Skeletal muscle satellite cell (primary cell): ENCODE results near the gene CCDC6.

Experiments used
- H3K27me3 ChIP-seq: 2 replicates; pipeline ENCODE4 v1.7.0; 2013; ENCODE audit warnings: low read length; ENCODE audit not compliant: control insufficient read depth, insufficient read depth
- H3K36me3 ChIP-seq: 2 replicates; pipeline ENCODE4 v1.7.0; 2013; ENCODE audit warnings: mild to moderate bottlenecking, control low read depth, low read length; ENCODE audit not compliant: insufficient read depth
- H3K4me1 ChIP-seq: 2 replicates; pipeline ENCODE4 v1.7.0; 2013; ENCODE audit warnings: low read length; ENCODE audit not compliant: control insufficient read depth, insufficient read depth
- H3K4me2 ChIP-seq: 2 replicates; pipeline ENCODE4 v1.7.0; 2013; ENCODE audit warnings: mild to moderate bottlenecking, low read length
- H3K4me3 ChIP-seq: 2 replicates; pipeline ENCODE4 v1.7.0; 2013; ENCODE audit warnings: low read length
- H3K9ac ChIP-seq: 2 replicates; pipeline ENCODE4 v1.7.0; 2013; ENCODE audit warnings: mild to moderate bottlenecking, low read depth, low read length, moderate library complexity
- H3K9me3 ChIP-seq: replicated peaks from 2 replicates; pipeline ENCODE4 v1.7.0; 2013; ENCODE audit warnings: mild to moderate bottlenecking, control low read depth, low read length

The CCDC6 gene

DNA sequence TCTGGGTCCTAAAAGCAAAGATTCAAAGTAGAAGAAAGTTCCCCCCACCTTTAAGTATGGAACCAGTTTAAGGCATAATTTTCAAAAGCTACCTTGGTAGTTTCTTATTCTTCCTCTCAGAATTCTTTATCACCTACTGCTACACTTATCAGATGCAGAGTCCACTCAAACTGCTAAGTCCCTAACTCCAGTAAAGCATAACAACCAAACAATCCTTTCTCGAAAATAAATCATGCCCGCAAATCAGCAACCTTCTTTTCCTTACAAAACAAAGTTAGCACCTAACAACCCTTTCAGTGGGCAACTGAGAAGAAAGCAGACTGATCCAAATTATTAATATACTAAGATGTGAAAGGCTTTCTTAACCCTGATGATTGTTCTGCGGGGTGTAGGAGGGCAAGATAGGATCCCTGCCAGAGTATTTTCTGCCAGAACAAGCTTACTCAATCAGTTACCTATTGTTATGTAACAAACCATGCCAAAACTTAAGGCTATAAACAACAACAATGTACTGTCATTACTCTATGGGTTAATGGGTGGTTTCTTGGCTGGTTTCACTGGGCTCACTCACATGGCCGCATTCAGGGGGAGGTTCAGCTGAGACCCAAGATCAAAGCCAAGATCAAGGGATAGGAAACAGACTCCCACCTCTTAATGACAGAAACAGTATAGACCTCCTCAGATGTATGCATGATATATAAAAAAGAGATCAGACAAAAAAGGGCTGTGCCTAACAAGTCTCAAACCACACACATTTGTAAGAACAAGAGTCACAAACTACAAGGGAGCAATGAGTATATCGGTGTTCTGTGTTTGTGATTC is 42.0 kb downstream of the CCDC6 start:
- H3K9me3 ChIP-seq, result no peaks in the 10 kb centered on the region
- no peaks in the 10 kb centered on the region for H3K27me3 ChIP-seq
- no peak overlapping the region for H3K4me2 ChIP-seq
- H3K4me1 ChIP-seq, result no peaks in the 10 kb centered on the region
- no peak overlapping the region for H3K9ac ChIP-seq
- H3K4me3 ChIP-seq, result no peak overlapping the region
- H3K36me3 ChIP-seq, result no peaks in the 10 kb centered on the region

DNA sequence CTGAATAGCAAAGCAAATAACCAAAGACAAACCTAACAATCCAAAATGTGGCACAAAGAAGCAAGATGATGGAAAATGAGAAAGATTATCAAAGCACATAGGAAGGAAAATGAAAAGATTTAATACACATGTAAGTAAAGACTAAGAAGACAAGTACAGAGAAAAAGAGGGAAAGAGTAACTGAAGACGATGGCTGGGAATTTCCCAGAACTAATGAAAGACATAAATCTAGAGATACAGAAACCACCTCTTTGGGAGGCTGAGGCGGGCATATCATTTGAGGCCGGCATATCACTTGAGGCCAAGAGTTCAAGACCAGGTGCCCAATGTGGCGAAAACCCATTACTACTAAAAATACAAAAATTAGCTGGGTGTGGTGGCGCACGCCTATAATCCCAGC is 46.8 kb downstream of the CCDC6 start:
- H3K4me3 ChIP-seq, result no peak overlapping the region
- H3K36me3 ChIP-seq, result no peaks in the 10 kb centered on the region
- H3K4me1 ChIP-seq, result peaks cover 17% of the 10 kb centered on the region
- H3K9me3 ChIP-seq, result no peaks in the 10 kb centered on the region
- H3K4me2 ChIP-seq, result no peak overlapping the region
- no peak overlapping the region for H3K9ac ChIP-seq
- H3K27me3 ChIP-seq, result no peaks in the 10 kb centered on the region

DNA sequence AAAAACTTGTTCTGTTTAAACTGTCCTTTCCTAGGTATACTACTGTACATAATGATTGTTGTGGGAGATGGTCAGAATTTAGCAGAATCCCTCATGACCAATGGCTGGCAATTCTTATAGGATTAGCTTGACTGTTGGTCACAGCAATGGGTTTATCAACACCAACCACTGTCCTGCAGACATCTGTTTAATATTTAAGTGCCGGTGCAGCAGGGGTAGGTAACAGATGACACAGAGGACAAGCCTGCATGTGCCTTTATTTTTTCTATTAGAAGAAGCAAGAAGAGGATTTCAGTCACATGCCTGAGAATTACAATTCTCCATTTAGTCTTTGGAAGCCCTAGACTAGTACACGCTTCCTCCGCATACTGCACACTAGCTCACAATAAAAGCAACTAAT is 48.4 kb downstream of the CCDC6 start:
- H3K9me3 ChIP-seq, result no peaks in the 10 kb centered on the region

DNA sequence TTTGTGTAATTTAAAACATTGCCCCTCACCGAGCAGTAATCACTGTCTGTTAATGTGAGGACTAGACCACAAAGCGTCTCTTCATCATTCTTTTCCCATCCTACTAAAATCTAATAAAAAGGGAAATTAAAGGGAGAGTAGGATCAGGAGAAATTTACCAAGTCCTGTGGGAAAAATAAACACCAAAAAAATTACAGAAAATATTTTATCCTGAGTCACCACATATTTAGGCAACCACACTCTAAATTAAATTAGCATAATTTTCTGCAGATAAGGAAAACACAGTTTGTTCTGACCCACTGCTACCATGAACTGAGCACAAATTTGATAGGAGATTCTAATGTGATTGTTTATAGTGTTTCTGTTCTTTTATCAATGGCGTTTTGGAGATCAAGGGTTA is 49.3 kb downstream of the CCDC6 start:
- no peaks in the 10 kb centered on the region for H3K9me3 ChIP-seq
- H3K36me3 ChIP-seq, result no peaks in the 10 kb centered on the region
- H3K9ac ChIP-seq, result no peak overlapping the region
- H3K27me3 ChIP-seq, result no peaks in the 10 kb centered on the region
- peak overlapping the region; percentile 33 for H3K4me2 ChIP-seq
- peaks cover 17% of the 10 kb centered on the region for H3K4me1 ChIP-seq
- H3K4me3 ChIP-seq, result no peak overlapping the region

More for the DNA sequence above, 48.4 kb downstream of the CCDC6 start:
- peaks cover 17% of the 10 kb centered on the region for H3K4me1 ChIP-seq
- H3K36me3 ChIP-seq, result no peaks in the 10 kb centered on the region
- H3K4me2 ChIP-seq, result no peak overlapping the region
- no peak overlapping the region for H3K9ac ChIP-seq
- H3K27me3 ChIP-seq, result no peaks in the 10 kb centered on the region
- no peak overlapping the region for H3K4me3 ChIP-seq

DNA sequence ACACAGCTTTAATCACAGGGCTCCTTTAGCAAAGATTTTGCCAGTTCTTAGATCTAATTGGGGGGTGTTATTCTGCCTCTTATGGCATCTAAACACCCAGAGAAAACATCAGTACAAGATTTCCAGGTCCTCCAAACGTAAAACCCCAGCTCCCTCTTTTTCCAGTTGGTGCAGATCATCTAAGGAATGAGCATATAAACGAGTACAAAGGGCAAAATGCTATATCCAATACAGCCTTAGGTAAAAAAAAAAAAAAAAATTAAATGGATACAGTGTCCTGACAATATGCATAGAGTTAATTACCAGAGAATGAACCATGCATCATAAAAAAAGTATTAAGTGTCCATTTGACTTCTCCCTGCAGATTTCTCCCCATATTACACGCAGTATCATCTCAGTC is 50.3 kb downstream of the CCDC6 start:
- no peaks in the 10 kb centered on the region for H3K9me3 ChIP-seq
- H3K4me2 ChIP-seq, result no peak overlapping the region
- H3K4me3 ChIP-seq, result no peak overlapping the region
- H3K4me1 ChIP-seq, result peaks cover 17% of the 10 kb centered on the region
- no peaks in the 10 kb centered on the region for H3K27me3 ChIP-seq
- no peak overlapping the region for H3K9ac ChIP-seq
- H3K36me3 ChIP-seq, result no peaks in the 10 kb centered on the region

DNA sequence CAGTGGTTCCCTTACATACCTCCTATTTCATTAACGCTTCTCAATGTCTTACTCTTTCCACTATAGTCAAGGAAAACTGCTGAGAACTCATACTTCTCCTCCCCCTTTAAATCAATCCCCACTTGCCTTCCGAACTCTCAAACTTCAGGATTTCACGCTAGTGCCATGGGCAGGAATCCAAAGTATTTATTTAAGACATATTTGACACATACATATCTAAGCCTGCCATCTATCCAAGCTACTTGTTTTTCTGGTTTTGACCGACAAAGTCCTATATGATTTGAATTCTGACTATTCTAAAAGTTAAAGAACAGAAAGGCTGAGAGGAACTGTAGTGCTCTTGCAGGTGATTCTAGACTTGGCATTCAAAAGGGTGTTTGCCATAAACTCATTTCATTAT is 51.8 kb downstream of the CCDC6 start:
- Histone ChIP-seq H3K4me1 (peaks cover 17% of the 10 kb centered on the region), H3K4me3 (no peak overlapping the region), H3K9me3 (no peaks in the 10 kb centered on the region), H3K4me2 (no peak overlapping the region), H3K9ac (no peak overlapping the region), H3K36me3 (no peaks in the 10 kb centered on the region), H3K27me3 (no peaks in the 10 kb centered on the region)

DNA sequence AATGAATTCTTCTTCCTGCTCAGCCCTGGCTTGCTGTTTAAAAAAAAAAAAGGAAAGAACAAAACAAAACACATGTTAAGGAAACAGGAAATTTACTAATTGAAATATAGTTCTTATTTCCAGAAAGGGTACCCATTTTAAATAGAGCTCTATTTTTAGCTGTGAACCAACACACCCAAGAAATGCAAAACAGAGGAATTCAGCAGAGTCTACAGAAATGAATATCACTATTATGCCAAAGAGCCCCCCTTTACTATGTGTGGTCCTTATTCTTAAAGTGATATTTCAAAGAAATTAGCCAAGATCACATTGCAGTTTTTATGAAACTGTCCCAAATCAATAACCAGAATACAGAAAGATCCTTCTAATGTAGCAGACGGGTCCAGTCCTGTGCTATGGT is 53.7 kb downstream of the CCDC6 start:
- Histone ChIP-seq H3K4me3 (no peak overlapping the region), H3K4me2 (no peak overlapping the region), H3K27me3 (no peaks in the 10 kb centered on the region), H3K36me3 (peaks cover 9% of the 10 kb centered on the region), H3K9ac (no peak overlapping the region), H3K4me1 (peaks cover 11% of the 10 kb centered on the region), H3K9me3 (no peaks in the 10 kb centered on the region)

DNA sequence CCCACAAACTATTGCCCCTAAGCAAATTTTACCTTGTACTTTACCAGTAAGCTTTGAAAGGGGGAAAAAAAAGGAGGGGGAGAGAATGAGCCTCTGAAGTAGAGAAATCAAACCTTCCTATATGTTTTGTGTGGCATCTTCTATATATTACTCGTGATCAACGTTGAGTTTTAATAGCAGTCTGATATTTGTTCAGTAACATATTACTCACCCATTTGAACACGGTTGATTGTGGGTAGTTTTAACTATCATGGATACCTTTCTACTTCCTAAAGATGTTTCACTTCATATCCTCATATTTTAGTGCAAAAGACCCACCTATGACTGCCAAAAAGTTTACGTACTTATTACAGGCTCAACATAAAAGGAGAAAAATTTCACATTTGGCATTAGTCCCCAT is 54.5 kb downstream of the CCDC6 start:
- H3K9me3 ChIP-seq, result no peaks in the 10 kb centered on the region
- H3K27me3 ChIP-seq, result no peaks in the 10 kb centered on the region
- peaks cover 5% of the 10 kb centered on the region for H3K4me1 ChIP-seq
- H3K36me3 ChIP-seq, result peaks cover 9% of the 10 kb centered on the region
- no peak overlapping the region for H3K4me3 ChIP-seq
- no peak overlapping the region for H3K9ac ChIP-seq
- no peak overlapping the region for H3K4me2 ChIP-seq

DNA sequence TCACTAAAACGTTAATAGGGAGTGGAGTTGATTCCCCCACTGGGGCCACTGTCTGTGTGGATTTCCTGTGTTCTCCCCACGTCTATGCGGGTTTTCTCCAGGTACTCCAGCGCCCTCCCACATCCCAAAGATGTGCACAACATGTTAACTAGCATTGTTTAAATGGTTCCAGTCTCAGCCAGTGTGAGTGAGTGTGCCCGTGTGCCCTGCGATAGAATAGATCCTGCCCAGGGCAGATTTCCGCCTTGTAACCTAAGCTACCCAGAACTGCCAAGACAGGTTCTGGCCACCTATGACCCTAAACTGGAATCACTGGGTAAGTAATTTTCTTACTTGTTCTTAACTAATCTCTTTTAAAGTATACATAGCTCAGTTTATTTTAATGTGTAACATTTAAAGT is 58.5 kb downstream of the CCDC6 start:
- no peak overlapping the region for H3K4me3 ChIP-seq
- H3K27me3 ChIP-seq, result no peaks in the 10 kb centered on the region
- no peak overlapping the region for H3K4me2 ChIP-seq
- no peaks in the 10 kb centered on the region for H3K4me1 ChIP-seq
- peaks cover 12% of the 10 kb centered on the region for H3K36me3 ChIP-seq
- no peaks in the 10 kb centered on the region for H3K9me3 ChIP-seq
- no peak overlapping the region for H3K9ac ChIP-seq

DNA sequence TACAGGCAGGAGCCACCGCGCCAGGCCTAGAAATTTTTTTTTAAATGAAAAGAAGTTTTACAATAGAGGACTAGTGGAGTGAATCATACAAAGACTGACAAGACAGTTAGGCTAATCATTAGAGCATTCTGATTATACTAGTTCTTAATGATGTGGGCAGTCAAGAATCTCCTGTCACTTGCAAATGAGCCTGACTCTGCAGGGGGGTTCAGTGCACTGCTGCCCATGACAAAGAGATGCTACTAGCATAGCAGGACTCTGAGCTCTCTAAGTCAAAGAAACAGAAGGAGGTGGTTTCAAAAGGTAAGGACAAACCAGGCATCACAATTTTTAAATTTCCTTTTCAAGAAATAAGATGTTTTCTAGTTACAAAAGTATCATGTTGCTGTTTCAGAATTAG is 59.0 kb downstream of the CCDC6 start:
- peaks cover 12% of the 10 kb centered on the region for H3K36me3 ChIP-seq
- H3K9me3 ChIP-seq, result no peaks in the 10 kb centered on the region
- no peak overlapping the region for H3K4me3 ChIP-seq
- no peaks in the 10 kb centered on the region for H3K27me3 ChIP-seq
- H3K4me1 ChIP-seq, result no peaks in the 10 kb centered on the region
- H3K4me2 ChIP-seq, result no peak overlapping the region
- H3K9ac ChIP-seq, result no peak overlapping the region

DNA sequence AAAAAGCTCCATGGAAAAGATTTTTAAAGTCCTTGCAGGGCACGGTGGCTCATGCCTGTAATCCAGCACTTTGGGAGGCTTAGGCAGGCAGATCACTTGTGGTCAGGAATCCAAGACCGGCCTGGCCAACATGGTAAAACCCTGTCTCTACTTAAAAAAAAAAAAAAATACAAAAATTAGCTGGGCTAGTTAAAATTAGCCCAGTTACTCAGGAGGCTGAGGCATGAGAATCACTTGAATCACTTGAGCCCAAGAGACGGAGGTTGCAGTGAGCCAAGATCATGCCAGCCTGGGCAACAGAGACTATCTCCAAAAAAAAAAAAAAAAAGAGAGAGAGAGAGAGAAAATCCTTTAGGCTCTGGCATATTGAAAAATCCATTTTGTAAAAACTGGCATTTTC is 61.9 kb downstream of the CCDC6 start:
- no peak overlapping the region for H3K4me2 ChIP-seq
- no peak overlapping the region for H3K9ac ChIP-seq
- no peaks in the 10 kb centered on the region for H3K9me3 ChIP-seq
- peaks cover 12% of the 10 kb centered on the region for H3K36me3 ChIP-seq
- no peak overlapping the region for H3K4me3 ChIP-seq
- peaks cover 4% of the 10 kb centered on the region for H3K4me1 ChIP-seq
- H3K27me3 ChIP-seq, result no peaks in the 10 kb centered on the region

DNA sequence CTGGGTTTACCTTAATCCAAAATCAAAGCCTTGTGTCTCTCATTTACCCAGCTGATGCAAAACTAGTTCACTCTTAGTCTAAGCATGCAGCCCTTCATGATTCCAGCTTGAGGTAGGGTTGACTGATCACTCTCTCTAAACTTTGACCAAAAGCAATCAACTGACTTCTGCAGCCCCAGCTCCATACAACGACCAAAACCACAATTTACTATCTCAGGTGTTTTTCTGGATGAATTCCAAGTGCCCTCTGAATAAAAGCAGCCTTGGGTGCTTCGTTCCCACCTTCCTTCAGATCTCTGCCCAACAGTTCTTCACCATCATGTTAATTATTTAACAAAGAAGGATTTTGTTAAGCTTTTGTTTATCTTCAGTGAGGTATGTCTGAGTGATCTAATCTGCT is 62.6 kb downstream of the CCDC6 start:
- Histone ChIP-seq H3K4me2 (no peak overlapping the region), H3K36me3 (peaks cover 7% of the 10 kb centered on the region), H3K9me3 (no peaks in the 10 kb centered on the region), H3K4me3 (no peak overlapping the region), H3K4me1 (peaks cover 9% of the 10 kb centered on the region), H3K27me3 (no peaks in the 10 kb centered on the region), H3K9ac (no peak overlapping the region)
